22Rv1 (cell line): ENCODE data around the gene DNASE1L3.

Source experiments
- CTCF ChIP-seq: fragments of 450-650 bp; IDR thresholded peaks from 2 replicates; pipeline ENCODE4 v1.5.1; 2017; ENCODE audit warnings: mild to moderate bottlenecking
- ZFX ChIP-seq: fragments of 450-650 bp; IDR thresholded peaks from 2 replicates; pipeline ENCODE4 v1.6.1; 2017; ENCODE audit warnings: antibody characterized with exemption, borderline replicate concordance

GRCh38 chr3:58171126-58171525 is 39.6 kb downstream of the DNASE1L3 start:
- no peak for TF ChIP-seq CTCF
- no peak for TF ChIP-seq ZFX
